ENCODE results near the gene AK8. TPM values are rescaled to one million over a fixed set of nuclear protein-coding genes. Genes with fewer than 3 reads are reported as not detected.

The AK8 gene
- total RNA-seq, 1 experiment from 2014 or later: 2.5 TPM

- Histone ChIP-seq H3K36me3 (ENCODE audit: control insufficient read depth in 1 of 2, insufficient read depth in 2 of 2, low read length in 2 of 2) (no peaks in the 10 kb centered on the region), H3K4me1 (ENCODE audit: control insufficient read depth in 1 of 2, insufficient read depth in 2 of 2, low read length in 2 of 2) (no peaks in the 10 kb centered on the region), H2AFZ (ENCODE audit: low read depth, low read length, poor library complexity, severe bottlenecking) (no peak overlapping the region), H3K4me2 (ENCODE audit: low read length) (no peak overlapping the region), H3K9ac (ENCODE audit: low read length) (no peak overlapping the region), H3K9me3 (ENCODE audit: control insufficient read depth in 1 of 2, insufficient read depth in 1 of 2, low read depth in 1 of 2, low read length in 2 of 2) (no peaks in the 10 kb centered on the region), H3K4me3 (replicated peaks in 1 of 2; ENCODE audit: low read depth in 1 of 2, low read length in 2 of 2) (no peak overlapping the region), H3K9me2 (ENCODE audit: insufficient read depth) (no peaks in the 10 kb centered on the region), H4K20me1 (ENCODE audit: insufficient read depth) (no peaks in the 10 kb centered on the region), H3K27me3 (ENCODE audit: insufficient read depth, low read length) (no peaks in the 10 kb centered on the region), H3K79me2 (ENCODE audit: insufficient read depth, low read length) (no peaks in the 10 kb centered on the region), H3K27ac (ENCODE audit: low read depth, low read length) (no peak overlapping the region)
- CTCF ChIA-PET: no interaction called here
- ATAC-seq (no peak), DNase-seq (ENCODE audit: low read depth, low spot score) (no peak)
- POLR2A ChIA-PET: no interaction called here
- no TSS peak for BruUV-seq (replicated peaks)
- TF ChIP-seq EZH2phosphoT487 (IDR thresholded peaks at IDR 0.05; ENCODE audit: borderline replicate concordance) (no peak), ZBTB33 (IDR thresholded peaks at IDR 0.05; ENCODE audit: extremely low read depth, insufficient replicate concordance, low read length) (no peak), EZH2 (IDR thresholded peaks at IDR 0.05) (no peak), ELF1 (IDR thresholded peaks at IDR 0.05; ENCODE audit: borderline replicate concordance, low read depth) (no peak), RAD21 (IDR thresholded peaks at IDR 0.05; ENCODE audit: low read depth) (no peak), YY1 (IDR thresholded peaks at IDR 0.05; ENCODE audit: extremely low read depth, insufficient replicate concordance, low read depth, low read length) (no peak), JUND (IDR thresholded peaks at IDR 0.05) (no peak), FOSL1 (IDR thresholded peaks at IDR 0.05; ENCODE audit: low read depth) (no peak), SIN3A (IDR thresholded peaks at IDR 0.05; ENCODE audit: low read depth) (no peak), CTCF (IDR thresholded peaks at IDR 0.05 in 2 of 3, conservative IDR thresholded peaks at IDR 0.05 in 1 of 3; ENCODE audit: borderline replicate concordance in 1 of 3, insufficient read depth in 1 of 3, low read depth in 2 of 3, low read length in 2 of 3) (no peak), MAX (IDR thresholded peaks at IDR 0.05) (no peak), REST (IDR thresholded peaks at IDR 0.05; ENCODE audit: low read depth) (no peak), CEBPB (IDR thresholded peaks at IDR 0.05; ENCODE audit: low read depth) (no peak), POLR2A (IDR thresholded peaks at IDR 0.05; ENCODE audit: borderline replicate concordance, extremely low read depth, insufficient read depth, insufficient read length) (no peak), POLR2AphosphoS5 (IDR thresholded peaks at IDR 0.05; ENCODE audit: low read depth, low read length) (no peak), SRF (IDR thresholded peaks at IDR 0.05; ENCODE audit: low read depth) (no peak), SP1 (IDR thresholded peaks at IDR 0.05; ENCODE audit: low read depth) (no peak), ATF3 (IDR thresholded peaks at IDR 0.05) (no peak), EGR1 (IDR thresholded peaks at IDR 0.05; ENCODE audit: low read depth) (no peak)
- RAD21 ChIA-PET (ENCODE audit: low non-redundant PET in 1 of 2, low total read pairs in 2 of 2, uncharacterized antibody in 2 of 2, unreplicated experiment in 2 of 2): no interaction called here
- intact Hi-C loops (cut with micrococcal nuclease): no loop called here
These were observed 138.3 kb downstream of the AK8 start for GRCh38 chr9:132739710-132740310.
